Testis (tissue), 3 donors: Measurements from ENCODE around the gene CEP83. TPM values are rescaled to one million over a fixed set of nuclear protein-coding genes. Genes with fewer than 3 reads are reported as not detected.

Source experiments
- DNase-seq: peaks from one replicate; pipeline ENCODE4 v3.0.0-alpha.2; 2019
- H3K27ac ChIP-seq, 2 donors: fragments of 200-600 bp; sonication (generic); one replicate each; pipeline ENCODE4 v1.5.1; 2019
- H3K27me3 ChIP-seq: fragments of 200-600 bp; sonication (generic); one replicate; pipeline ENCODE4 v1.5.1; 2019
- H3K36me3 ChIP-seq: fragments of 200-600 bp; sonication (generic); one replicate; pipeline ENCODE4 v1.5.1; 2017; ENCODE audit warnings: low read depth; ENCODE audit errors: missing control alignments
- H3K4me1 ChIP-seq: fragments of 200-600 bp; sonication (generic); one replicate; pipeline ENCODE4 v1.5.1; 2019
- H3K4me3 ChIP-seq, 2 donors: fragments of 200-600 bp; sonication (generic); one replicate each; pipeline ENCODE4 v1.5.1; 2017 to 2019
- H3K9me3 ChIP-seq: fragments of 200-600 bp; sonication (generic); one replicate; pipeline ENCODE4 v1.5.1; 2017
- CTCF ChIP-seq, 3 experiments: fragments of 450-650 bp in 2 of 3; fragments of 200-600 bp in 1 of 3; sonication (generic) in 1 of 3; IDR thresholded peaks; one replicate each; pipeline ENCODE4 v1.5.1; 2016 to 2019; ENCODE audit warnings: antibody characterized with exemption in 3 of 3, mild to moderate bottlenecking in 2 of 3, moderate library complexity in 1 of 3
- POLR2A ChIP-seq: fragments of 450-650 bp; IDR thresholded peaks from one replicate; pipeline ENCODE4 v1.6.1; 2017; ENCODE audit warnings: antibody characterized with exemption, mild to moderate bottlenecking, moderate library complexity
- WGBS, 2 donors: methylation state at CpG; one replicate each; pipeline ENCODE4 v1.1.5; 2018; 5-methylcytosine and 5-hydroxymethylcytosine counted together
- intact Hi-C: fragments of 100-400 bp; cut with DNase I; formaldehyde crosslinking; loops from one replicate; pipeline ENCODE4 v1.15.1; 2023; ENCODE audit warnings: low total_unique reads
- polyA plus RNA-seq: library from polyadenylated mRNA; stranded (reverse); fragments of 350-450 nt; fragmentation: Illumina TruSeq; extraction: RNeasy Lipid Tissue Mini Kit (QIAGEN cat#74804); gene quantifications from one replicate; pipeline ENCODE4 v1.2.3, GENCODE V29; 2014; ENCODE audit warnings: low read depth, low replicate concordance; ENCODE audit not compliant: insufficient read depth
- total RNA-seq, 2 donors: library from RNA; depleted of rRNA; stranded (reverse); fragments of >200 nt; gene quantifications; one replicate each; pipeline ENCODE4 v1.2.3, GENCODE V29; 2016

The CEP83 gene
- total and polyA plus RNA-seq, 3 donors from 2014 or later = 17.9 to 64.1 (median 48.4) TPM

- DNase-seq = no peak
- Histone ChIP-seq H3K9me3 (no peaks in the 10 kb centered on the region), H3K36me3 (no peaks in the 10 kb centered on the region), H3K27me3 (no peaks in the 10 kb centered on the region), H3K27ac (peak overlapping the region; percentile 90 to 94), H3K4me1 (peaks cover 36% of the 10 kb centered on the region), H3K4me3 (peak overlapping the region; percentile 47 to 51)
- 72 to 75% methylated on average over 3 to 14 of the region's 14 CpGs for WGBS, 2 donors
- intact Hi-C loops = no loop called here
- TF ChIP-seq CTCF (IDR thresholded peaks at IDR 0.05) (no peak), POLR2A (no peak)
These were observed 196.5 kb downstream of the CEP83 start for GRCh38 chr12:94263011-94263811.

- Histone ChIP-seq H3K4me3 (peak overlapping the region; percentile 47 to 51), H3K4me1 (peaks cover 42% of the 10 kb centered on the region), H3K36me3 (no peaks in the 10 kb centered on the region), H3K9me3 (no peaks in the 10 kb centered on the region), H3K27me3 (no peaks in the 10 kb centered on the region), H3K27ac (peak overlapping the region; percentile 90 to 94)
- no peak for TF ChIP-seq CTCF (IDR thresholded peaks at IDR 0.05)
- TF ChIP-seq POLR2A = no peak
- peak; percentile 96 for DNase-seq
- intact Hi-C loops = no loop called here
- 16 to 21% methylated on average over 15 to 17 of the region's 17 CpGs for WGBS, 2 donors
These were observed 197.2 kb downstream of the CEP83 start for GRCh38 chr12:94262228-94263010.

- H3K27me3 ChIP-seq = no peaks in the 10 kb centered on the region
- H3K9me3 ChIP-seq = no peaks in the 10 kb centered on the region
- 38 to 42% methylated on average over 3 of the region's 3 CpGs for WGBS, 2 donors
- peak overlapping the region; percentile 90 to 94 for H3K27ac ChIP-seq
- no peak for TF ChIP-seq CTCF (IDR thresholded peaks at IDR 0.05)
- no peak for TF ChIP-seq POLR2A
- no peak for DNase-seq
- intact Hi-C loops = no loop called here
- H3K4me3 ChIP-seq = peak overlapping the region; percentile 47 to 51
- H3K36me3 ChIP-seq = no peaks in the 10 kb centered on the region
- peaks cover 48% of the 10 kb centered on the region for H3K4me1 ChIP-seq
These were observed 197.9 kb downstream of the CEP83 start for GRCh38 chr12:94261786-94262185.

DNA sequence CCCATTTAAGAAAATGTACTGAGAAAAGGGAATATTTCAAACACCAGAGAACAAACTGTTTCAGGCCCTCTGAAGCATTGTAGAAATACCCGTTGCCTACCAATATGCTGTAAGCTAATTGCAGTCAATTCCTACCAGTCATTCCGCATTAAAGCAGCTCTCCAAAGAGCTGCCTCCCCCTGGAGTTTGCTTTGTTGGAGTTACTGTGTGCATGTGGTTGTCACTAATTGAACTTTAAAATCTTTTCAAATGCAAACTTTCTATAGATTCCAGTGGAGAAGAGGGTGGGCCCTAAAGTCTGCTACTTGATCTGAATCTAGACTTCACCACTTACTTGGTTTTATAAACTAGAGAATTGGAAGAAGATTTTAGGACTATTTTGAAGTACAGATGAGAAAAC, 198.5 kb downstream of the CEP83 start:
- intact Hi-C loops = no loop called here
- 79 to 84% methylated on average over 2 of the region's 2 CpGs for WGBS, 2 donors

More for the DNA sequence above, 198.5 kb downstream of the CEP83 start:
- peak overlapping the region; percentile 90 to 94 for H3K27ac ChIP-seq
- DNase-seq = no peak
- H3K4me1 ChIP-seq = peaks cover 48% of the 10 kb centered on the region
- TF ChIP-seq CTCF (IDR thresholded peaks at IDR 0.05) (no peak), POLR2A (no peak)
- H3K36me3 ChIP-seq = no peaks in the 10 kb centered on the region
- no peaks in the 10 kb centered on the region for H3K9me3 ChIP-seq
- H3K27me3 ChIP-seq = no peaks in the 10 kb centered on the region
- no peak overlapping the region for H3K4me3 ChIP-seq
